Suprapubic skin (tissue), 4 donors: ENCODE results near the gene BNIP2.

Source experiments
- CTCF ChIP-seq, 2 donors: fragments of 200-600 bp in 1 of 2; fragments of 450-650 bp in 1 of 2; sonication (generic) in 1 of 2; IDR thresholded peaks; one replicate each; pipeline ENCODE4 v1.5.1; 2016 to 2019; ENCODE audit warnings: antibody characterized with exemption in 2 of 2, mild to moderate bottlenecking in 1 of 2, moderate library complexity in 1 of 2
- EP300 ChIP-seq: sonication (generic); formaldehyde crosslinking; IDR thresholded peaks from one replicate; pipeline ENCODE4 v1.6.1; 2017; ENCODE audit warnings: antibody characterized with exemption
- POLR2A ChIP-seq, 2 donors: fragments of 450-650 bp; IDR thresholded peaks; one replicate each; pipeline ENCODE4 v1.6.1; 2017; ENCODE audit warnings: antibody characterized with exemption in 2 of 2, mild to moderate bottlenecking in 2 of 2, moderate library complexity in 2 of 2
- POLR2AphosphoS5 ChIP-seq, 3 donors: sonication (generic); formaldehyde crosslinking; IDR thresholded peaks; one replicate each; pipeline ENCODE4 v1.6.1; 2017; ENCODE audit warnings: antibody characterized with exemption in 3 of 3

GRCh38 chr15:59646277-59646676 is 42.8 kb downstream of the BNIP2 start:
- TF ChIP-seq EP300 (no peak), POLR2A (IDR thresholded peaks at IDR 0.05) (no peak), CTCF (IDR thresholded peaks at IDR 0.05) (no peak), POLR2AphosphoS5 (IDR thresholded peaks at IDR 0.05) (no peak)
